Measurements from ENCODE around the gene SYNE4.
A peak's percentile ranks its signal among the peaks of the same experiment; 100 is the strongest.
"Not testable (repeated sequence)": the region's sequence is repeated elsewhere in the genome, so short reads cannot be mapped to it uniquely, and the experiment has no call there.

The SYNE4 gene, protein sequence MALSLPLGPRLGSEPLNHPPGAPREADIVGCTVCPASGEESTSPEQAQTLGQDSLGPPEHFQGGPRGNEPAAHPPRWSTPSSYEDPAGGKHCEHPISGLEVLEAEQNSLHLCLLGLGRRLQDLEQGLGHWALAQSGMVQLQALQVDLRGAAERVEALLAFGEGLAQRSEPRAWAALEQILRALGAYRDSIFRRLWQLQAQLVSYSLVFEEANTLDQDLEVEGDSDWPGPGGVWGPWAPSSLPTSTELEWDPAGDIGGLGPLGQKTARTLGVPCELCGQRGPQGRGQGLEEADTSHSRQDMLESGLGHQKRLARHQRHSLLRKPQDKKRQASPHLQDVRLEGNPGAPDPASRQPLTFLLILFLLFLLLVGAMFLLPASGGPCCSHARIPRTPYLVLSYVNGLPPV

DNA sequence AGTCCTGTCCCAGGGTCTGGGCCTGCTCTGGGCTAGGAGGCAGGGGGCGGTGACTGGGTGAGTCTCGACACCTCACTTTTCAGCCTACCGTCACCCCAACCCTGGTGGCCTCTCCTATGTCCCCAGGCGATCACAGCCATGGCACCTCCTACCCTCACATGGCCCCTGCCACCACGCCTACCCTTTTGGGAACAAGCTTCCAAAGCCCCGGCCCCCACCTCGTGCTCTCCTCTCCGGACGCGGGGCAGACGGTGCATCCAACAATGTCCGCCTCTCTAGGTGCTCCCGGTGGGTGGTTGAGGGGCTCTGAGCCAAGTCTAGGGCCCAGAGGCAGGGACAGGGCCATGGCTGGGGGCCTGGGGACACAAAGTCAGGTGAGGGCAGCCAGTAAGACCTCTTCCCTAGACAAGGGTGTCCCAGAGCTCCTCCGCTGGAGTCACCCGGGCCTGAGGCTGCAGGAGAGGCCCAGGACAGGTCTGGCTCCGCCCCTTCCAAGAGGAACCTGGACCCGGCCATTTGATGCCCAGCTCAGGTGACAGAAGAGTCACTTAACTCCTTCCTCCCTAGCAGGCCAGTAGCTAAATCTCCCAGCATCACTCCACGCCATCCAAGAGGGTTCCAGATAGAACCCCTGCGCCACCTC, at the start of gene SYNE4:
Gene SYNE4 (minus strand): TSS at position 478 of the 643 bp plus-strand sequence. CDS start 132 bp downstream, at position 346.
- DNase-seq (ENCODE audit: low read depth): no peak

DNA sequence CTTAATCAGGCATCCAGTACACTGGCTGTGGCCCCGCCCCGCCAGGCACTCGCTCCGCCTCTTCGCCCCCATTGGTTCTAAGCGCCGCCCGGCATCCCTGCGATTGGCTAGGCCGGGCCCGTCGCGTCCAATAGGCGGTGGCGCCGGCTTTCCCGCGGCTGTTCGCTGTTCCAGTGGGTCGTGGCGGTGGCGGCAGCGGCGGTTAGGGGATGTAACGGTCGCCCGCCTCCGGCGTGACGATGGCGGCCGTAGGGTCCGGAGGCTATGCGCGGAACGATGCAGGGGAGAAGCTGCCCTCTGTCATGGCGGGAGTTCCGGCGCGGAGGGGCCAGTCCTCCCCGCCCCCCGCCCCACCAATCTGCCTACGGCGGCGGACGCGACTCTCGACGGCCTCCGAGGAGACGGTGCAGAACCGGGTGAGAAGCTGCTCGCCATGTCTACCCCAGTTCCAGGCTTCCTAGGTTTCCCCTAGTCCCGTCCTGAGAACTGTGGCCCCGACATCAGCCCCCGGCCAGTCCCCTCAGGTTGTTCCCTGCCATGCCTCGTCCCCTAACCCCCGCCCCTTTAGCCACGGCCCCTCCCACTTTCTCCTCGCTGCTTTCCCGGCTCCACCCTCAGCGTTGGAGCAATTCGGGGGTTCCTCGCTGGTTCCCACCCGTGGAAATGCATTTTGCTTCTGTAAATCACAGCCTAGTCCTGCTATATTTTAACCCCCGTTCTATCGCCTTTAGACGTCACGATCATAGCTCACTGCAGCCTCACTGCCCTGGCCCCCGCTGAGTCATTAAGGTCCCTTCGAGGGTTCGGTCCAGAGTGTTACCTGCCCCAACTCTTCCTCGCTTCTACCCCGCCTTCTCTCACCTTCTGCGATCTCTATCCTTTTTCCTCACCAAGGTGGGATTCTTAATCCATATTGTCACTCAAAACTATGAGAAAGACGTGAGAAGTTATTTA, 46.4 kb upstream of the SYNE4 start, which contains the start of gene WDR62:
Gene WDR62 (plus strand): TSS at position 165 of the 954 bp plus-strand sequence. CDS start 75 bp downstream, at position 240.
- peak; percentile 92 for DNase-seq (ENCODE audit: low read depth)

DNA sequence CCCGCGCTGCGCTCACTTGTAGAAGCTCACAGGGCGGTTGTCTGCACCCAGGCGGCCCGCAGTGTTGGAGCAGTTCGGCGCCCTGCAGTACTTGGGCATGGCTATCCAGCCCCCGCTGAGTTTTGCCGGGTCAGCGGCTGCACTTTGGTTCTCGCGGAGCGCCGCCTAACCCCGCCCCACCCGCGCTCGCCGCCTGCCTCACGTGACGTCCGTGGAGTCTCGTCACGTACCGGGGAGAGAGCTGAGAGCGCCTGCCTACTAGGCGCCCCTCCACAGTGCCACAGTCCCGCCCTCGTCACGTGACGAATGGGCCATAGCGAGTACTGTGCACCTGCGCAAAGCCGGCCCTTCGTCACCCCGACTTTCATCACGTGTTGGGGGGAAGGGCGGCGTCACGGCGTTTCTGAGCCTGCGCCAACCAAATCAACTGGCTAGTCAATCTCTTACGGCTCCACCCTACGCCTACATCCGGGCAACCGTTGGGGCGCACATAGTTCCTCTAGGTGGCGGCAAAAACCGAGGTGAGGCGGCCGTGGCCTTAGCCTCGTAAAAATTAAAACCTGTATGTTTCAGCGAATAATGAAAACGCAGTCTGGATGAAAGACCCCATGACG, 45.6 kb upstream of the SYNE4 start, which contains the start of gene THAP8:
Gene THAP8 (minus strand): TSS at position 167 of the 614 bp plus-strand sequence. CDS start 68 bp downstream, at position 99.
- DNase-seq (ENCODE audit: low read depth): peak; percentile 100

DNA sequence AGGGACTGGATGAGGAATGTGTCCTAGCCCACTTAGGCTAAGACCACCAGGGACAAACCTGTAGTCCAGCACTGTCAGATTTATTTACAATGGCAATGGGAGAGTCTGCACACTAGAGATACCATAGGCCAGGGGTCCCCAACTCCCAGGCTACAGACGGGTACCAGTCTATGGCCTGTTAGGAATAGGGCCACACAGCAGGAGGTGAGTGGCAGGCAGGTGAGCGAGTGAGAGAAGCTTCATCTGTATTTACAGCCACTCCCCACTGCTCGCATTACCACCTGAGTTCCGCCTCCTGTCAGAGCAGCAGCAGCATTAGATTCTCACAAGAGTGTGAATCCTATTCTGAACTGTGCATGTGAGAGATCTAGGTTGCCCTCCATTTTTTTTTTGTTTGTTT, 43.0 kb upstream of the SYNE4 start:
- DNase-seq (ENCODE audit: low read depth): no peak

DNA sequence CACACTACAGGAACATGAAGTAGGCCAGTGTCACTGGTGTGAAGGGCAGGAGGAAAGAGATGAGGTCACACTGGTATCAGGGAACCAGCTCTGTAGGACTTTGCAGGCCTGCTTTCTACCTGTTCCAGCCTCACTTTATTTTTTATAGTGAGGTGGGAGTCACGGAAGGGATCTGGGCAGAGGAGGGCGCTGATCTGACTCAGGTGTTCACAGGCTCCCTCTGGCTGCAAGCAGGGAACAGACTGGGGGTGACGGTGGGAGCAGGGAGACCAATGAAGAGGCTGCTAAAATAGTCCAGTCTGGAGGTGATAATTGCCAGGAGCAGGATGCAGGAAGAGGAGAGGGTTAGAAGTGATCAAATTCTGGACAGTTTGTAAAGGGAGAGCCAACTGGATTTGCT, 42.6 kb upstream of the SYNE4 start:
- DNase-seq (ENCODE audit: low read depth): no peak

DNA sequence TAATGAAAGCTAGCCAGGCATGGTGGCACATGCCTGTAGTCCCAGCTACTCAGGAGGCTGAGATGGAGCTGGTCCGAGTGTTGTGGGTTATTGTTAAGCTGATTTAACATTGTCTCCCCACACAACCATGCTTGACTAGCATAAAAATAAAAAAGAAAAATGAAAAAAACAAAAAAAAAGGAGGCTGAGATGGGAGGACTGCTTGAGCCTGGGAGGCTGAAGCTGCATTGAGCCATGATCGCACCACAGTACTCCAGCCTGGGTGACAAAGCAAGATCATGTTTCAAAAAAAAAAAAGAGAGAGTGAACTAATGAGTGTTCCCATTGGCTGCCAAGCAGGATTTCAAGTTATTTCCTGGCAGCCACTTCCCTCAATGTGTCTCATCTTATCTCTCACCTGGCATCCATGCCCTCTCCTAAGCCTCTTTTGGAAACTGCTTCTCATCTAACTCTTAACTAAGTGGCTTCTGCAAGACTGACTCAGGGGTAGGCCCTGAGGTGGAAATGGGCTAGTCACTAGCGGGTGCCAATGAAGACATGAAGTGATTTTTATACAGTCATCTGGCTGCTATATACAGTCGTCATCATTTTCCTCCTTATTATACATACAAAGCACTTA, 40.6 kb upstream of the SYNE4 start:
- no peak for DNase-seq (ENCODE audit: low read depth)

DNA sequence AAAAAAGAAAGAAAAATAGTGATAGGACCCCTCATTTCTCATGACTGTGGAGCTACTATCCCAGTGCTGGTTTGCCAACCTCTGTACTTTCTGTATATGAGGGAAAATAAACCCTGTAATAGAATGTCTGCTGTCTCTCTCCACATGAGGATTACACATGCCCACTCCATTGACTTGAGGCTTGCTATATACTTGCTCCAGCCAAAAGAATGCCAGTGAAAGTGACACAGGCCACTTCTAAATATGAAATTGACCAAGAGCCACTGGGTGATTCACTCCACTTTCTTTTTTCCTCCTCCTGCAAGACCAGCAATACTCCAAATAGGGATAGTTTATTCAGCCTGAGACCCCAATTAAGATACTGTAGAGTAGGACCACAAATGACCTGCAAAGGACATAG, 39.2 kb upstream of the SYNE4 start:
- DNase-seq (ENCODE audit: low read depth): no peak

DNA sequence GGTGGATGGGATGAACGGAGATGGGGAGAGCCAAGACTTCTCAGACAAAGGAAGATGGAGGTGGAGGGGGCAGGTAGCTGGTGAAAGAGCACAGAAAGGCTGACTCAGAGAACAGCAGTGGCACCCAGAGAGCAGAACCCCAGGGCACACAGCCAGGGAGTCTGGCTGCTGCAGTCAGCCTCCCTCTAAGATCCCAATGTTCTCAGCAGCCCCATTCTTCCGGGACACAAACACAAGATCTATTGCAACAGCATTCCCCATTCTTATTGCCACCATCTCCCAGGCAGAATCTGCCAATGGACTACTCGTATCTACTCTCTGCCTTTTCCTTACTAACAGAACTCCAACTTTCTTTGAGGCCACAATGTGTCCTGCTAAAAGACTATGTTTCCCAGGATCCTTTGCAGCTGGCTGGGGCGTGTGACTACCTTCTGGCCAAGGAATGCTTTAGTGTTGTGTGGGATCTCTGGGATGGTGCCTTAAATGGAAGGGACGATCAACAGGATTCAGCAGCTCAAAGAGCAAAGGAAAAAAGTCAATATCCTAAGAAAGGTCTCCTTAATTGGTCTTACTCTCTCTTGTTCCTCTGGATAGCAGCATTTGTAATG, 37.9 kb upstream of the SYNE4 start:
- no peak for DNase-seq (ENCODE audit: low read depth)

DNA sequence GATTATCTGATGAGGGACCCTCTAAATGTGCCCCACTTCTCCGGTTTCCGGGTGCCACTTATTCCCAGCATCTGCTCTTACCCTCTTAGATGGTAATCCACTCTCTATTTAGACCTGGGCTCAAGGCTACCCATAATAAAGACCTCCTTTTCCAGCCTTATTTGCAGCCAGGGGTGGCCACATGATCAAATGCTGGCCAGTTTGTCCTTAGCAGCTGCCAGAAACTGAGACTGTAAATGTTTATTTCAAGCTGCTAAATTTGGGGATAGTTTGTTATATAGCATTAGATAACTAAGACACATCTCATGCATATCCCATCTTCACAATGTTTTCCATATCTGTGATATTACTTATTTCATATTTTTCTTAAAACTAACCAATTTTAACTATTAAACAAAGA, 35.3 kb upstream of the SYNE4 start:
- no peak for DNase-seq (ENCODE audit: low read depth)

DNA sequence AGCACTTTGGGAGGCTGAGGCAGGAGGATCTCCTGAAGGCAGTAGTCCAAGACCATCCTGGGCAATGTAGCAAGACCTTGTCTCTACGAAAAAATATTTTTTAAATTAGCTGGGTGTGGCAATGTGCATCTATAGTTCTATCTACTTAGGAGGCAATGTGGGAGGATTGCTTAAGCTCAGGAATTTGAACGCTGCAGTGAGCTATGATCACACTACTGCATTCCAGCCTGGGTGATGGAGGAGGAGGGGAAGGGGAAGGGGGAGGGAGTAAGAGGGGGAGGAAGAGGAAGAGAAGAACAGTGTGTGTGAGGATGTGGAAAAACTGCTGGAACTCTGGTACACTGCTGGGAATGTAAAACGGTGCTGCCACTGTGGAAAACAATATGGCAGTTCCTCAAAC, 33.2 kb upstream of the SYNE4 start:
- DNase-seq (ENCODE audit: low read depth): no peak

DNA sequence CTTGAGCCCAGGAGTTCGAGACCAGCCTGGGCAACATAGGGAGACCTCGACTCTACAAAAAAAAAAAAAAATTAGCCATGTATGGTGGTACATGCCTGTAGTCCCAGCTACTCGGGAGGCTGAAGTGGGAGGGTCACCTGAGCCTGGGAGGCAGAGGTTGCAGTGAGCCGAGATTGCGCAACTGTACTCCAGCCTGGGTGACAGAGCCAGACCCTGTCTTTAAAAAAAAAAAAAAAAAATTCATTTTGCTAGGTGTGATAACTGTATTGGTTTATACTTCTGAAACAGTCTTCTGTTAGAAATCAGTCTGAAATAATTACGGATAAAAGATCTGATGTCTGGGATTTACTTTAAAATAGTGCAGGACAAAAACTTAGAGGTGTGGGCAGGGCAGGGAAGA, 32.5 kb upstream of the SYNE4 start:
- DNase-seq (ENCODE audit: low read depth): not testable (repeated sequence)

DNA sequence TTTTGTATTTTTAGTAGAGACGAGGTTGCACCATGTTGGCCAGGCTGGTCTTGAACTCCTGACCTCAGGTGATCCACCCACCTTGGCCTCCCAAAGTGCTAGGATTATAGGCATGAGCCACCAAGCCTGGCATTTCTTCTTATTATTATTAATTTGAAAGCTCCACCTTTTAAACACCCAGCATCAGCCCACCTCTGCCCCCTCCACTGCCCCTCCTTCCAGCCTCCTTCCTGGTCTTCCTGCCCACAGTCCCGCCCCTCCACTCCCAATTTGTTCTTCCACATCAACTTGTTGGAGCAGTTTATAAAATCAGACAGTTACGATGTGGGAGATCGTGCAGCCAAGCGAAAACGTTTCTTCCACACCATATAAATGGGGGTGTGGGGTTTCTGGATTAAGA, 31.9 kb upstream of the SYNE4 start:
- DNase-seq (ENCODE audit: low read depth): no peak

DNA sequence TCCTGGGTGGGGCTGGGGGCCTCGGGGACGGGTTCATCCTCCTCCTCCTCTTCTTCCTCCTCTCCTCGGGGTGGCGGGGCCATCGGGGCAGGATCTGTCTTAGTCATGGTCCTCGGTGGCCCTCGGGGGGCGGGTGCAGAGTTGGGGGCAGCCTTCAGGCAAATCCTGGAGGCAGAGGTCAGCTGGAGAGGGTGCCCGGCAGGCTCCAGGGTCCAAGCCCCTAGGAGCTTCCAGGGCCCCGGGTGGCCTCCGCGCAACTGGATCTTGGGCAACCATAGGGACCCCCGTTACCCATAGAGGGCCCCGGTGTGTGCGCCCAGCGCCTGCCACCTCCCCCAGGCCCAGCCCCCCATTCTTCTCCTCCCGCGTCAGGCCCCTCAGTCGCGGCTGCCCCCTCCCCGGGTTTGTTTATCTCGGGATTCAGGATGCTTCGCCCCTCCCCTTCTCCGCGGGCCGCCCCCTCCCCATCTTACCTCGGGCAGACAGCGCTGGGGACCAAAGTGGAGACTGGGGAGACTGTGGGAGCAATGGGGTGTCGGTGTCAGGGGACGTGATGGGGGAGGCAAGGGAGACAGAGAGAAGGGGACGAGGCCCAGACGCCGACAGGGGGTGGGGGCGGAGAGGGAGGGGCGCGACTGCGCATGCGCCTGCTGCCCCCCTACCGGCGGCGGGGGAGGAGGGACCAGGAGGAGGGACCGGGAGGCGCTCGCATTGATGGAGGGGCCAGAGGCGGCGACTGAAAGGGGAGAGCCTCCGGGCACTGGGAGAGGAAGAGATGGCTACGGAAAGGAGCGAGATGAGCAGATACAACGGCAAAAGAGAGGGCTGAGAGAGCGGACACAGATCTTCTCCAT, 23.9 kb upstream of the SYNE4 start, which contains the start of gene CLIP3:
Gene CLIP3 (minus strand): TSS at position 623 of the 854 bp plus-strand sequence. CDS start 516 bp downstream, at position 107.
- DNase-seq (ENCODE audit: low read depth): peak; percentile 37

DNA sequence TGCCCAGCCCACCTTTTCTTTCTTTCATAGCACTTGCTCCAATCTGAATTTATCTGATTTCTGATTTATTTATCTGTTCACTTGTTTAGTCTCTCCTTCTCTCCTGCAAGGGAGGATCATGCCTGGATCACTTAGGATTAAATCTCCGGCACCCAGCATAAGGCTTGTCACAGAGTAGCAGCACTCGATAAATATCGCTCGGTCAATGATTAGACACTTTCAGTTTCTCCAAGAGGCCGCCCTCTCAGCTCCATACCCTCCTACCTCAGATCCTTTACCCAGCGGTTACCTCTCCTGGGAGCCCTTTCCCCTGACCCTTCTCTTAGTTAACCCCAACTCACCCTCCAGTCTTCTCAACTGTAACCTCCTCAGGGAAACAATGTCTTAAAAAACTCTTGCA, 22.7 kb upstream of the SYNE4 start:
- DNase-seq (ENCODE audit: low read depth): no peak

DNA sequence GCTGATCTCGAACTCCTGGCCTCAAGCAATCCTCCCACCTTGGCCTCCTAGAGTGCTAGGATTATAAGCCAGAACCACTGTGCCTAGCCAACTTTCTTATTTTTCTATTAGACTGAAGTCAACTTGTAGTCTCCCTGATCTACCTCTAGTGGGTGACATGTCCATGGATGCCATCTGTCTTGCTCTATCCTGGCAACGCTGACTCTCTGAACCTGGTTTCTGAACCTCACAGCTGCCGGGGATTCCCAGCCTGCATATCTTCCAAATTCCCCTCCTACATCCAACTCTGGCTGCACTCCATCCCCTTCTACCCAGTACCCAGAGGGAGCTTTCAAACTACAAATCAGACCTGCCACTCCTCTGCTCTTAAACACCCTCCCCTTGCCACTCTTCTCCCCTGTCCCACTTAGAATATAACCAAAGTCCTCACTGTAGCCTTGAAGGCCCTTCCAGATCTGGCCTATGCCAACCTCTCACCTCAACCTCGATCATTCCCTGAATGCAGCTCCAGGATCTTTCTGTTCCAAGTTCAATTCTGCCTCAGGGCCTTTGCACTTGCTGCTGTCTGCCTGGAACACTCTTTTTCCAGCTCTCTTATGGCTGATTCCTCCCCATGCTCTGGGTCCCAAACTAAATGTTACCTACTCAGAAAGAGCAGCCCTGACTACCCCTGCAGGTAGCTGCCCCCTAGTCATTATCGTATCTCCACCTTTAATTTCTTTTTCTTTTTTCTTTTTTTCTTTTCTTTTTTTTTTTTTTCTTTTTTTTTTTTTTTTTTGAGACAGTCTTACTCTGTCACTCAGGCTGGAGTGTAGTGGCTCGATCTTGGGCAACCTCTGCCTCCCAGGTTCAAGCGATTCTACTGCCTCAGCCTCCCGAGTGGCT, 21.9 kb upstream of the SYNE4 start:
- DNase-seq (ENCODE audit: low read depth): no peak

DNA sequence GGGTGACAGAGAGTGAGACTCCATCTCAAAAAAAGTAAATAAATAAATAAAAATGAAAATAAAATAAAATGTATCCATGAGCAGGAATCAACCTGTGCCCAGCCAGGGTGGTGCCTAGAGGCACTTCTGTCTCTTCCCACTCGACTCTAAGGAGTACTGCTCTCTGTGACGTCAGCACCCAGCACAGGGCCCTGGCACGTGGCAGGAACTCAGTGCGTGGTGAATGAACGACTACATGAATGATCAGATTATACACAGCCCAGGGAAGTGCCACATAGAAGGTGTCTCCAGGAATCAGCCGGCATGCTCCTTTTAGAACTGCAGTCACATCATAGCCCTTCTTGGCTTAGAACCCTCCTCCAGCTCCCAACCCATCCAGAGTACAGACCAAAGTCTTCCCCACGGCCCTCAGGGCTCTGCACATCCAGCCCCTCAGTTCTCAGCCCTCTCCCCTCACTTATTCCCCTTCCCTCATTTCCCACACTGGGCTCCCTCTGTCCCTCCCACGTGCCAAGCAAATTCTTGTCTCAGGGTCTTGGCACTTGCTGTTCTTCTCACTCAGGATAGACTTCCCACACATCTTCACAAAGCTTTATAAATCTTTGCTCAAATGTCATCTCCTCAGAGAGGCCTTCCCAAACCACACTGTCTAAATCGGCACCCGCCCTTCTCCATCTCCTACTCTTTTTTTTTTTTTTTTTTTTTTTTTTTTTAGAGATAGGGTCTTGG, 19.9 kb upstream of the SYNE4 start:
- no peak for DNase-seq (ENCODE audit: low read depth)

DNA sequence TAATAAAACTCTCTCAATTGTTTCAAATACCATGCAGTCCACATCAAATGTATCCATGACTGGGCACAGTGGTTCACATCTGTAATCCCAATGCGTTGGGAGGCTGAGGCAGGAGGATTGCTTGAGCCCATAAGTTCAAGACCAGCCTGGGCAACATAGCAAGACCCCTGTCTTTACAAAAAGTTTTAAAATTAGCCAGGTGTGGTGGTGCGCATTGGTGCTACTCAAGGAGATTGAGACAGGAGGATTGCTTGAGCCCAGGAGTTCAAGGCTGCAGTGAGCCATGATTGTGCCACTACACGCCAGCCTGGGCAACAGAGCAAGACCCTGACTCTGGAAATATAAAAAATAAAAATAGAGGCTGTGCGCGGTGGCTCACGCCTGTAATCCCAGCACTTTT, 19.1 kb upstream of the SYNE4 start:
- no peak for DNase-seq (ENCODE audit: low read depth)

Data from activated gamma-delta T cell treated with anti-CD3 and anti-CD28 coated beads, Interleukin-2, amount 50 U/mL, for 16 hours (primary cell).